Measurements from ENCODE around the gene GSTM2.

GSTM2 gene

DNA sequence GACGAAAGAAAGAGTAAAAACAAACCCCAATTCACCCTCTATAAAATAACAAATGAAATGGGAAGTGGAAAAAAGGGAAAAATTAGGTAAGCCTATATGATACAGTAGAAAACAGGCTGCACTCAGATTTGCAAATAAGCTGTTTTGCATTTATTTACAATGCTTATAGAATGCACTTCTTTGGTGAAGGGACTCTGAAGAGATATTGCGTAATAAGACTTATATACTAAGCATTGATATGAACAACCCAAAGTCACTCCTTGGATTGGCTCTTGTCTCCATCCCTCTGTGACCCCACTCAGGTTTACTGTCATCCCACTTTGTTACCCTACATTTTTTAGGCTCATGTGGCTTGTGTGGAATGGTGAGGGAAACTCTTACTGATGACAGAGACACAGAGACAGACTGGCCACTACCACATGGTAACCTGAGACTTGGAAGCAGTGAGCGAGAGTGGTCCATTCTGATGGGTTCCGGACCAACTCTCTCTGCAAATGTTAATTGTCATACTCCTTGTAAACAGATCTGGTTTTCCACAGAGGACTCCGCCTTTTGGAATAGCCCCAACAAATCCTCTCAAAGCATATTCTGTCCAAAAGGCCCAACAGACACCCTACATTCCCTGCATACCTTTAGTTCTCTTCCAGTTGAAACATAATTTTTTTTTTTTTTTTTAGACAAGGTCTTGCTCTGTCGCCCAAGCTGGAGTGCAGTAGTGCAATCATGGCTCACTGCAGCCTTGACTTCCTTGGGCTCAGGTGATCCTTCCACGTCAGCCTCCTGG lies 55.2 kb downstream of the GSTM2 start:
- no peak for TF ChIP-seq CTCF (IDR thresholded peaks at IDR 0.05; ENCODE audit: insufficient read depth, low read depth, low read length, missing control alignments)
- DNase-seq (ENCODE audit: low read depth), result no peak
- no peak overlapping the region for H3K4me3 ChIP-seq (ENCODE audit: low read depth, low read length)
